ENCODE data around the gene C10orf95.

GRCh38 chr10:102485093-102485784, 33.9 kb upstream of the C10orf95 start:
- TF ChIP-seq POLR2A (IDR thresholded peaks at IDR 0.05), result no peak
- no peak for TF ChIP-seq CTCF (IDR thresholded peaks at IDR 0.05)

Data from heart left ventricle (tissue), 13 donors.